Mucosa of rectum (tissue), 2 donors: ENCODE data around the gene SWSAP1.

Source experiments
- H3K27ac ChIP-seq, 2 donors: one replicate each; pipeline ENCODE4 v1.7.0; 2013; ENCODE audit warnings: inconsistent platforms in 2 of 2, low read depth in 2 of 2, low read length in 2 of 2
- H3K27me3 ChIP-seq, 2 donors: one replicate each; pipeline ENCODE4 v1.7.0; 2013; ENCODE audit warnings: low read length in 2 of 2; ENCODE audit not compliant: control insufficient read depth in 2 of 2, insufficient read depth in 2 of 2
- H3K36me3 ChIP-seq, 2 donors: one replicate each; pipeline ENCODE4 v1.7.0; 2013; ENCODE audit warnings: low read length in 2 of 2; ENCODE audit not compliant: control insufficient read depth in 2 of 2, insufficient read depth in 2 of 2
- H3K4me1 ChIP-seq, 2 donors: one replicate each; pipeline ENCODE4 v1.7.0; 2013; ENCODE audit warnings: low read length in 2 of 2, mild to moderate bottlenecking in 1 of 2; ENCODE audit not compliant: control insufficient read depth in 2 of 2, insufficient read depth in 2 of 2
- H3K4me3 ChIP-seq, 2 donors: one replicate each; pipeline ENCODE4 v1.7.0; 2013; ENCODE audit warnings: low read length in 2 of 2
- H3K9ac ChIP-seq, 2 donors: one replicate each; pipeline ENCODE4 v1.7.0; 2013; ENCODE audit warnings: low read length in 2 of 2, low read depth in 1 of 2, mild to moderate bottlenecking in 1 of 2
- H3K9me3 ChIP-seq, 2 donors: one replicate each; pipeline ENCODE4 v1.7.0; 2013; ENCODE audit warnings: low read length in 2 of 2; ENCODE audit not compliant: control insufficient read depth in 2 of 2
- donor health status: healthy.
- donor health status: Normal muscosa, but diverticular disease.

Gene SWSAP1

DNA sequence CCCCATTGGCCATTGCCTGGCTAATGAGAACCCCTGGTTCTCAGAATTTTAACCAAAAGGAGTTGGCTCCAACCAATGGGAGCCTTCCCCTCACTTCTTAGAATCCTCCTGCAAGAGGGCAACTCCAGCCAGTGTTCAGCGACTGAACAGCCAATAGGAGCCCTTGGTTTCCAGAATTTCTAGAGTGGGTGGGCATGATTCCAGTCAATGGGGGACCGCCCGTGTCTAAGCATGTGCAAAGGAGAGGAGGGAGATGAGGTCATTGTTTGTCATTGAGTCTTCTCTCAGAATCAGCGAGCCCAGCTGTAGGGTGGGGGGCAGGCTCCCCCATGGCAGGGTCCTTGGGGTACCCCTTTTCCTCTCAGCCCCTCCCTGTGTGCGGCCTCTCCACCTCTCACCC lies 9.5 kb upstream of the SWSAP1 start:
- peaks cover 9 to 13% of the 10 kb centered on the region in 2 donors for H3K4me1 ChIP-seq
- no peaks in the 10 kb centered on the region for H3K36me3 ChIP-seq
- no peak overlapping the region for H3K27ac ChIP-seq
- H3K9me3 ChIP-seq: no peaks in the 10 kb centered on the region
- H3K9ac ChIP-seq: no peak overlapping the region
- no peaks in the 10 kb centered on the region for H3K27me3 ChIP-seq
- H3K4me3 ChIP-seq: no peak overlapping the region

DNA sequence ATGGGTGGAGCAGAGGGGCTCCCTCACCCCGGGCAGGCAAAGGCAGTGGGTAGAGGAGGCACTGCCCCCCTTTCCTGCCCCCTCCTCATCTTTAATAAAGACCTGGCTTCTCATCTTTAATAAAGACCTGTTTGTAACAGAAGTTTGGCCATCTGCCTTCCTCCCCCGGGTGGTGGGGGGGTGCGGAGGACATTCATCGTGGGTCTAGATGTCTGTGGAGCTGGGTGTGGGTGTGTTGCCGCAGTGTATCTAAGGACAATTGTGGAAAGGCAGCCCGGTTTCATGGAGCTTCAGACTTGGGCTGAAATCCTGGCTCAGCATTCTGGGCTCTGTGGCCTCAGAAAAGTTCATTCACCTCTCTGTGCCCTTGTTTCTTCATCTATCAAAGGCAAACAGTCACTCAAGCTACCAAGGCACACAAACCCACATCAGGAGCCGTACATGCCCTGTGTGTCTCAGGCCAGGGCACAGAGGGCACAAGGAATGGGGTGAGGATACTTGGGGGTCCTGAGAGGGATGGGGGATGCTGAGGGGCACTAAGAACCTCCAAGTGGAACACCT lies 8.8 kb upstream of the SWSAP1 start:
- H3K27ac ChIP-seq: no peak overlapping the region
- H3K4me1 ChIP-seq: peaks cover 9 to 13% of the 10 kb centered on the region in 2 donors
- H3K36me3 ChIP-seq: no peaks in the 10 kb centered on the region
- no peak overlapping the region for H3K4me3 ChIP-seq
- H3K27me3 ChIP-seq: no peaks in the 10 kb centered on the region
- H3K9me3 ChIP-seq: no peaks in the 10 kb centered on the region
- no peak overlapping the region for H3K9ac ChIP-seq

DNA sequence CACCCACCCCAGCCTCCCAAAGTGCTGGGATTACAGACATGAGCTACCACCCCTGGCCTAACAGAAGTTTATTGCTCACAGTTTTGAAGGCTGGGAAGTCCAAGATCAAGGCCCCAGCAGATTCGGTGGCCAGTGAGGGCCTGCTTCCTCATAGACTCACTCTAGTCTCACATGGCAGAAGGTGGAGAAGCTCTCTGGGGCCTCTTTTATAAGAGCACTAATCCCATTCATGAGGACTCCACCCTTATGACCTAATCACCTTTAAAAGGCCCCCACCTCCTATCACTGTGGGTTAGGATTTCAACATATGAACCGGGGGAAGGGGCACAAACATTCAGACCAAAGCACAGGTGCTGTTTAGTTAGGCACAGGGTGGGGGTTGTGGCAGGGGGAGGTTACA lies 6.9 kb upstream of the SWSAP1 start:
- no peak overlapping the region for H3K9ac ChIP-seq
- H3K4me3 ChIP-seq: no peak overlapping the region
- H3K4me1 ChIP-seq: no peaks in the 10 kb centered on the region
- H3K36me3 ChIP-seq: no peaks in the 10 kb centered on the region
- no peaks in the 10 kb centered on the region for H3K27me3 ChIP-seq
- H3K27ac ChIP-seq: no peak overlapping the region
- no peaks in the 10 kb centered on the region for H3K9me3 ChIP-seq

DNA sequence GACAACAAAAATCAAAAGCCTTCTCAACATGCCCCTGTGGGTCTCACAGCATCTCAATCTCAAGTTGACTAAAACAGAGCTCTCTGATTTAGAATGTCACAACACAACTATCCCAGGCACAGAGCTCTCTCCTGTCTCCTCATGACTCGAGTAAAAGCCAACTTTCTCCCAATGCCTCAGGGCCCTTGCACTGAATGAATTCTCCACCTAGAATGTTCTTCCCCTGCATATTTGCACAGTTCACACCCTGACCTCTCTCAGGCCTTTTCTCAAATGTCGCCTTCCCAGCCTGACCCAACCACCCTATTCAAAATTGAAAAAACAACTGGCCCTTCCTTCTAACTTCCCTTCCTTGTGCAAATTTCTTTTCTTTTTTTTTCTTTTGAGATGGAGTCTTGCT lies 3.7 kb upstream of the SWSAP1 start:
- Histone ChIP-seq H3K27ac (no peak overlapping the region), H3K27me3 (no peaks in the 10 kb centered on the region), H3K36me3 (no peaks in the 10 kb centered on the region), H3K9me3 (no peaks in the 10 kb centered on the region), H3K4me1 (peaks cover 13 to 14% of the 10 kb centered on the region in 2 donors), H3K4me3 (no peak overlapping the region), H3K9ac (no peak overlapping the region)

DNA sequence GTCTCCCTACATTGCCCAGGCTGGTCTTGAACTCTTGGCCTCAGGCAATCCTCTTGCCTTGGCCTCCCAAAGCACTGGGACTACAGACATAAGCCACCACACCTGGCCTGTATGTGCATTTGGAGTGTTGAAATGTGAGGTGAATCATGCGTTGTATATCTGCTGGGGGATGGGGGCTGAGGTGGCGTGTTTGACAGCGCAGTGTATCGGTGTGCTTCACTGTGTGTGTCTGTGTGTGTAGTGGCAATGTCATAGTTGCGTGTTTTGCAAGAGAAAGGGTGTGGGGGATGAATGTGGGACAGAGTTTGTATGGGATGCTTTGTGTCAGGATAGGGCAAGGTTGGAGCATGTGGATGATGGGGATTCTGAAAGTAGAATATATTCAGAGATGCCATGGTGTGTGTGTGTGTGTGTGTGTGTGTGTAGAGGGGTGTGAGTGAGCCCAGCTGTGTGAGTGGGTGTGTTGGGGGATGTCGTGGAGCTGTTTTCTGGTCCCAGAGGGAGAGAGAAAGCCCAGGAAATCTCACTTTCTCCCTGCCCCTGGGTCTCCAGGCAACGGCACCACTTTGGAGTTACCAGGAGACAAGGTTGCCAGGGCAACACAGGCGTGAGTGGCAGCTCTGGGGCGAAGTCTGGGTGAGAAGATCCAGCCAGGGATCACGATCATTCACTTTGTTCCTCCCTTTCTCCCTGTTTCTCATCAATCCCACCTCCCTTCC lies 1.1 kb upstream of the SWSAP1 start:
- H3K27ac ChIP-seq: no peak overlapping the region
- H3K9me3 ChIP-seq: no peaks in the 10 kb centered on the region
- peaks cover 18 to 20% of the 10 kb centered on the region in 2 donors for H3K4me1 ChIP-seq
- H3K36me3 ChIP-seq: no peaks in the 10 kb centered on the region
- H3K27me3 ChIP-seq: no peaks in the 10 kb centered on the region
- H3K4me3 ChIP-seq: peak overlapping the region in 1 of 2 donors; percentile 81
- peak overlapping the region in 1 of 2 donors; percentile 61 for H3K9ac ChIP-seq

DNA sequence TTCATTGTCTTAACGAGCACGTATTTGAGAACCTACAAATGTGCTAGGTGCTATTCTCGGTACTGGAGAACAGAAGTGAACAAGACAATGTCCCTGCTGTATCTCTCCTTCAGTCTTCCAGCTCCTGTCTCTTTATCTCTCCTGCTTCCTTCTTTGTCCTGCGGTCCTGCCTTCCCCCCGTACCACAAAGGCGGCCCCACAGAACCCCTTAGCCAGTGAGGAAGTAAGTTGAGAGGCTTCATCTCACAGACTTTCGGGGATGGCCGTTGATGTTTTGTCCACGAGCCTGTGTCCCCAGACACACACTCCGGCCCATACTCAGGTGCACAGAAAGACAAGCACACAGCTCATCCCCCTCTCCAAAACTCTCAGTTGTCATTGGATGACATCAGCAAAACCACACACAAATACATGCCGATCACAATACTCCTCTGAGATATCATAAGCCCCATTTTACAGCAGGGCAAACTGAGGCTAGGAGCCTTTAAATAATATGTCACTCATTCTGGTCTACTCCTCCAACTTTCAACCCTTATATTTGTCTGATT lies 507 bp upstream of the SWSAP1 start:
- no peaks in the 10 kb centered on the region for H3K9me3 ChIP-seq
- no peaks in the 10 kb centered on the region for H3K27me3 ChIP-seq
- no peaks in the 10 kb centered on the region for H3K36me3 ChIP-seq
- H3K4me1 ChIP-seq: peaks cover 18 to 20% of the 10 kb centered on the region in 2 donors
- H3K9ac ChIP-seq: peak overlapping the region; percentile 88
- H3K27ac ChIP-seq: peak overlapping the region; percentile 96 to 97
- peak overlapping the region; percentile 81 to 91 for H3K4me3 ChIP-seq

DNA sequence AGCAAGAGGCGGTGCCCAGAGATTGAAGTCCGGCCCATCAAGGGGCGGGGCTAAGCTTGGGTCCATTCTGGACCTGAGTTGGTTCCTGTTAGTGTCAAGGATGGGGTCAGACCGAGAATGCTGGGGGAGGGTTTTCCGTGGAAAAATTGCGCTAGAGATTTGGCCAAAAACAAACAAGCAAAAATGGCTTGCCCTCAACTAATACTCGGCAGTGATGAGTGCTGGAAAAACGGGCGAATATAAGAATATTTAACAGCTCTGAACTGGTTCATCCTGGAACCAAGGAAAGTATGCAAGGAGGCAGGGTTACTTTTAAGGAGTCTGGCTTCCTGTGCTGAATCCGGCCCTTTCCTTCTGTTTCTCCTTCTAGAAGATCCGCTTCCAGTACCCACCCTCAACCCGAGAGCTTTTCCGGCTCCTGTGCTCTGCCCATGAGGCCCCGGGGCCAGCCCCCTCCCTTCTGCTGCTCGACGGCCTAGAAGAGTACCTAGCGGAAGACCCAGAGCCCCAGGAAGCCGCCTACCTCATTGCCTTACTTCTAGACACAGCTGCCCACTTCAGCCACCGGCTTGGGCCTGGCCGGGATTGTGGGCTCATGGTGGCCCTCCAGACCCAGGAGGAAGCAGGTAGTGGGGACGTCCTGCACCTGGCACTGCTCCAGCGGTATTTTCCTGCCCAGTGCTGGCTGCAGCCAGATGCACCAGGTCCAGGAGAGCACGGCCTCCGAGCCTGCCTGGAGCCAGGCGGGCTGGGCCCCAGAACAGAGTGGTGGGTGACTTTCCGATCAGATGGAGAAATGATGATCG lies 880 bp downstream of the SWSAP1 start:
- Histone ChIP-seq H3K36me3 (no peaks in the 10 kb centered on the region), H3K27ac (peak overlapping the region; percentile 87 to 97), H3K4me3 (peak overlapping the region; percentile 81 to 91), H3K9me3 (no peaks in the 10 kb centered on the region), H3K4me1 (peaks cover 21 to 22% of the 10 kb centered on the region in 2 donors), H3K27me3 (no peaks in the 10 kb centered on the region), H3K9ac (peak overlapping the region; percentile 66 to 76)

DNA sequence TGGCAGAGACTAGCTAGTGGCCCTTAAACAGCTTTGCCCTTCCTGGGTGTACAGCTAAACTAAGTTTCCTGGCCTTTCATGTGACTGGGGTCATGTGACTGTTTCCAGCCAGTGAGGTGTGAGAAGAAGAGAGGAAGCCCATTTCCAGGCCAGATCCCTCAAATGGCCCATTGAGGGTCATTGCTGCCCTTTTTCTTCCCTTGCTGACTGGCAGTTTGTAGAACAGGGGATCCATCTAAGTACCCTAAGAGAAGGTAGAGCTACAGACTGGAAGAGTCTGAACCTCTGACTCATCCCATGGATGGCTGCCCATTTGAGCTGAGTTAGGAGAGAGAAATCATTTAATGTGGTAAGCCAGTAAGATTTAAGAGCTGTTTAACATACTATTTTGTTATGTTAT lies 2.8 kb downstream of the SWSAP1 start:
- no peak overlapping the region for H3K9ac ChIP-seq
- H3K9me3 ChIP-seq: no peaks in the 10 kb centered on the region
- H3K4me1 ChIP-seq: peaks cover 34 to 35% of the 10 kb centered on the region in 2 donors
- H3K27ac ChIP-seq: peak overlapping the region in 1 of 2 donors; percentile 6
- no peak overlapping the region for H3K4me3 ChIP-seq
- no peaks in the 10 kb centered on the region for H3K36me3 ChIP-seq
- H3K27me3 ChIP-seq: peaks cover 0 to 3% of the 10 kb centered on the region in 2 donors

DNA sequence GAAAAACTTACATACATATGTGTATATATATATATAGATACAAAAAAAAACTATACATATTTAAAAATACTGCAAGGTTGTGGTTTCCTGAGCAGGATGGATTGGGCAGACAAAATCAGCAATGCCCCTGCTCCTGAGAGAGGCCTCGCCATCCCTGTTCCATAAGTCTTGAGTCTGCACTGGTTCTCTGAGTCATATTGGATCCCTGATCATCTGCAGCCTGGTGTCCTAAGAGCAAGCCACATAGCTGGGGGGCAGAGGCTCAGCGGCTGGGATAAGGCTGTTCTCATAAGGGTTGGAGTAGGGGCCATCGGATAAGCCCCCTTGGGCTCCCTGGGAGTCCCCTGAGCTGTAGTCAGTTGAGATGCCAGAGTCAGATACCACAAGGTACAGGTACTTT lies 3.3 kb downstream of the SWSAP1 start:
- Histone ChIP-seq H3K9me3 (no peaks in the 10 kb centered on the region), H3K27me3 (peaks cover 0 to 3% of the 10 kb centered on the region in 2 donors), H3K36me3 (no peaks in the 10 kb centered on the region), H3K9ac (no peak overlapping the region), H3K4me3 (no peak overlapping the region), H3K4me1 (peaks cover 34 to 35% of the 10 kb centered on the region in 2 donors), H3K27ac (no peak overlapping the region)
